WTC11 (cell line): ENCODE data around the gene FRAT1. TPM values are rescaled to one million over a fixed set of nuclear protein-coding genes. Genes with fewer than 3 reads are reported as not detected.

Experiments used
- ATAC-seq: fragments of 200-7000 bp; cut with Tn5 transposase; 2 replicates; pipeline ENCODE4 v1.10.0; 2021; ENCODE audit warnings: mild to moderate bottlenecking, moderate library complexity
- CTCF ChIA-PET: fragments of 300-600 bp; sonication (Branson Sonifier 250); formaldehyde crosslinking; loops from one replicate; lab custom pipeline; 2021; ENCODE audit warnings: antibody characterized with exemption; lab: Charles Lee
- POLR2A ChIA-PET: fragments of 350-600 bp; sonication (Branson Sonifier 250); formaldehyde crosslinking; loops from one replicate; lab custom pipeline; 2021; ENCODE audit warnings: antibody characterized with exemption; lab: Charles Lee
- DNase-seq: peaks from one replicate; pipeline ENCODE4 v3.0.0; 2021; ENCODE audit warnings: low spot score
- H3K27ac Mint-ChIP-seq: 2 replicates; pipeline ENCODE4 v1.8.0; 2021; ENCODE audit warnings: mixed read lengths
- H3K27me3 Mint-ChIP-seq: 2 replicates; pipeline ENCODE4 v1.8.0; 2021; ENCODE audit warnings: low read depth, mild to moderate bottlenecking, moderate library complexity, mixed read lengths
- H3K36me3 Mint-ChIP-seq: 2 replicates; pipeline ENCODE4 v1.8.0; 2021; ENCODE audit warnings: mixed read lengths
- H3K4me1 Mint-ChIP-seq: 2 replicates; pipeline ENCODE4 v1.8.0; 2022; ENCODE audit warnings: mixed read lengths
- H3K4me3 Mint-ChIP-seq: 2 replicates; pipeline ENCODE4 v1.8.0; 2021; ENCODE audit warnings: mild to moderate bottlenecking, moderate library complexity, mixed read lengths
- H3K9me3 Mint-ChIP-seq: 2 replicates; pipeline ENCODE4 v1.8.0; 2021; ENCODE audit warnings: mixed read lengths
- AR ChIP-seq: fragments of 250-450 bp; sonication (Bioruptor Pico); IDR thresholded peaks from 2 replicates; pipeline ENCODE4 v1.9.0; 2021; ENCODE audit warnings: mild to moderate bottlenecking
- ATF6 ChIP-seq: sonication (generic); formaldehyde crosslinking; IDR thresholded peaks from 2 replicates; pipeline ENCODE4 v1.8.1; 2023; ENCODE audit warnings: mild to moderate bottlenecking, missing genetic modification reagents
- E2F5 ChIP-seq: sonication (generic); formaldehyde crosslinking; IDR thresholded peaks from 2 replicates; pipeline ENCODE4 v1.8.1; 2022; ENCODE audit warnings: mild to moderate bottlenecking, moderate library complexity, missing genetic modification reagents
- FOXJ3 ChIP-seq: sonication (generic); formaldehyde crosslinking; IDR thresholded peaks from 2 replicates; pipeline ENCODE4 v1.9.0; 2021; ENCODE audit warnings: missing genetic modification reagents, mild to moderate bottlenecking, borderline replicate concordance
- GTF2I ChIP-seq: fragments of 250-450 bp; sonication (Bioruptor Pico); conservative IDR thresholded peaks from 2 replicates; pipeline ENCODE4 v1.4.0; 2021; ENCODE audit warnings: mild to moderate bottlenecking
- HMGA2 ChIP-seq: fragments of 250-450 bp; sonication (Bioruptor Pico); IDR thresholded peaks from 2 replicates; pipeline ENCODE4 v1.4.0; 2021; ENCODE audit warnings: mild to moderate bottlenecking, moderate library complexity
- HMGXB4 ChIP-seq: sonication (generic); formaldehyde crosslinking; IDR thresholded peaks from 2 replicates; pipeline ENCODE4 v1.8.1; 2023; ENCODE audit warnings: mild to moderate bottlenecking, moderate library complexity, missing genetic modification reagents
- JAZF1 ChIP-seq: fragments of 250-450 bp; sonication (Bioruptor Pico); IDR thresholded peaks from 2 replicates; pipeline ENCODE4 v1.9.0; 2021; ENCODE audit warnings: moderate library complexity, mild to moderate bottlenecking, inconsistent platforms
- KAT7 ChIP-seq: sonication (generic); formaldehyde crosslinking; IDR thresholded peaks from 2 replicates; pipeline ENCODE4 v1.8.1; 2023; ENCODE audit warnings: missing genetic modification reagents, mild to moderate bottlenecking, borderline replicate concordance
- MYBL2 ChIP-seq: sonication (generic); formaldehyde crosslinking; IDR thresholded peaks from 2 replicates; pipeline ENCODE4 v1.8.1; 2023; ENCODE audit warnings: mild to moderate bottlenecking, moderate library complexity, missing genetic modification reagents
- NFYB ChIP-seq: sonication (generic); formaldehyde crosslinking; conservative IDR thresholded peaks from 2 replicates; pipeline ENCODE4 v1.8.0; 2022; ENCODE audit warnings: low read depth, missing genetic modification reagents
- PRDM15 ChIP-seq: sonication (generic); formaldehyde crosslinking; IDR thresholded peaks from 2 replicates; pipeline ENCODE4 v1.8.0; 2022; ENCODE audit warnings: missing genetic modification reagents
- SP1 ChIP-seq: sonication (generic); formaldehyde crosslinking; conservative IDR thresholded peaks from 2 replicates; pipeline ENCODE4 v1.8.1; 2022; ENCODE audit warnings: missing genetic modification reagents
- STAT6 ChIP-seq: sonication (generic); formaldehyde crosslinking; conservative IDR thresholded peaks from 2 replicates; pipeline ENCODE4 v1.8.1; 2023; ENCODE audit warnings: mild to moderate bottlenecking, low read depth, missing genetic modification reagents, moderate library complexity
- TCF7 ChIP-seq: sonication (generic); formaldehyde crosslinking; IDR thresholded peaks from 2 replicates; pipeline ENCODE4 v1.8.0; 2022; ENCODE audit warnings: mild to moderate bottlenecking, low read depth, missing genetic modification reagents, moderate library complexity
- TEAD4 ChIP-seq: sonication (generic); formaldehyde crosslinking; IDR thresholded peaks from 2 replicates; pipeline ENCODE4 v1.8.0; 2022; ENCODE audit warnings: mild to moderate bottlenecking, missing genetic modification reagents
- USF2 ChIP-seq: sonication (generic); formaldehyde crosslinking; IDR thresholded peaks from 2 replicates; pipeline ENCODE4 v1.8.1; 2023; ENCODE audit warnings: mild to moderate bottlenecking, missing genetic modification reagents, moderate library complexity
- ZNF121 ChIP-seq: sonication (generic); formaldehyde crosslinking; IDR thresholded peaks from 2 replicates; pipeline ENCODE4 v1.8.0; 2023; ENCODE audit warnings: missing genetic modification reagents
- ZNF138 ChIP-seq: sonication (generic); formaldehyde crosslinking; conservative IDR thresholded peaks from 2 replicates; pipeline ENCODE4 v1.8.1; 2022; ENCODE audit warnings: mild to moderate bottlenecking, moderate library complexity, missing genetic modification reagents
- ZNF512 ChIP-seq: sonication (generic); formaldehyde crosslinking; IDR thresholded peaks from 2 replicates; pipeline ENCODE4 v1.8.1; 2022; ENCODE audit warnings: missing genetic modification reagents, borderline replicate concordance
- total RNA-seq: library from RNA; stranded (reverse); gene quantifications from 3 replicates; pipeline ENCODE4 v1.2.3, GENCODE V29; 2021

Gene FRAT1
- total RNA-seq, 1 experiment from 2014 or later: 8.2 TPM

GRCh38 chr10:97321032-97321803 lies 2.1 kb downstream of the FRAT1 start:
- Mint-ChIP-seq H3K4me1 (peaks cover 36% of the 10 kb centered on the region), H3K4me3 (peak overlapping the region; percentile 83), H3K27ac (peak overlapping the region; percentile 6; the same call in 1 of the 2 replicates), H3K27me3 (peaks cover 33% of the 10 kb centered on the region), H3K9me3 (no peaks in the 10 kb centered on the region), H3K36me3 (no peaks in the 10 kb centered on the region)
- POLR2A ChIA-PET: interaction anchor here (2.6 kb wide), 1 partner anchor 13 kb away, joined by 12 read pairs; the partner anchor contains the start of gene FRAT2
- peak; percentile 4; the same call in 1 of the 2 replicates for ATAC-seq
- CTCF ChIA-PET: interaction anchor here (0.6 to 1.9 kb wide), 2 partner anchors 13 to 42 kb away, joined by 4 to 15 read pairs; partner anchors contain the start of gene FRAT2
- peak; percentile 49 for DNase-seq
- no peak for TF ChIP-seq E2F5 (CRISPR knock-in tag)
- TF ChIP-seq NFYB (CRISPR knock-in tag): no peak
- no peak for TF ChIP-seq HMGA2 (CRISPR knock-in tag)
- no peak for TF ChIP-seq HMGXB4 (CRISPR knock-in tag)
- TF ChIP-seq GTF2I: no peak
- peak; percentile 93 for TF ChIP-seq ZNF121 (CRISPR knock-in tag)
- no peak for TF ChIP-seq TEAD4 (CRISPR knock-in tag)
- no peak for TF ChIP-seq ZNF512 (CRISPR knock-in tag)
- no peak for TF ChIP-seq TCF7
- no peak for TF ChIP-seq STAT6 (CRISPR knock-in tag)
- TF ChIP-seq JAZF1: no peak
- no peak for TF ChIP-seq MYBL2 (CRISPR knock-in tag)
- TF ChIP-seq ZNF138 (CRISPR knock-in tag): no peak
- peak; percentile 51; the same call in 1 of the 2 replicates for TF ChIP-seq KAT7
- no peak for TF ChIP-seq FOXJ3
- TF ChIP-seq PRDM15 (CRISPR knock-in tag): peak; percentile 43
- TF ChIP-seq SP1 (CRISPR knock-in tag): no peak
- no peak for TF ChIP-seq ATF6 (CRISPR knock-in tag)
- TF ChIP-seq AR (CRISPR knock-in tag): no peak
- no peak for TF ChIP-seq USF2 (CRISPR knock-in tag)
